Stimulated activated CD4-positive, alpha-beta T cell treated with anti-CD3 and anti-CD28 coated beads, Interleukin-1b, Interleukin-23, amount 100 ng/mL, for 4 hours (primary cell): ENCODE measurements around the gene COL6A2.

Source experiments
- DNase-seq, 2 donors: peaks; one replicate each; pipeline ENCODE4 v3.0.0-alpha.2; 2020; ENCODE audit warnings: low read depth in 2 of 2

Gene COL6A2

DNA sequence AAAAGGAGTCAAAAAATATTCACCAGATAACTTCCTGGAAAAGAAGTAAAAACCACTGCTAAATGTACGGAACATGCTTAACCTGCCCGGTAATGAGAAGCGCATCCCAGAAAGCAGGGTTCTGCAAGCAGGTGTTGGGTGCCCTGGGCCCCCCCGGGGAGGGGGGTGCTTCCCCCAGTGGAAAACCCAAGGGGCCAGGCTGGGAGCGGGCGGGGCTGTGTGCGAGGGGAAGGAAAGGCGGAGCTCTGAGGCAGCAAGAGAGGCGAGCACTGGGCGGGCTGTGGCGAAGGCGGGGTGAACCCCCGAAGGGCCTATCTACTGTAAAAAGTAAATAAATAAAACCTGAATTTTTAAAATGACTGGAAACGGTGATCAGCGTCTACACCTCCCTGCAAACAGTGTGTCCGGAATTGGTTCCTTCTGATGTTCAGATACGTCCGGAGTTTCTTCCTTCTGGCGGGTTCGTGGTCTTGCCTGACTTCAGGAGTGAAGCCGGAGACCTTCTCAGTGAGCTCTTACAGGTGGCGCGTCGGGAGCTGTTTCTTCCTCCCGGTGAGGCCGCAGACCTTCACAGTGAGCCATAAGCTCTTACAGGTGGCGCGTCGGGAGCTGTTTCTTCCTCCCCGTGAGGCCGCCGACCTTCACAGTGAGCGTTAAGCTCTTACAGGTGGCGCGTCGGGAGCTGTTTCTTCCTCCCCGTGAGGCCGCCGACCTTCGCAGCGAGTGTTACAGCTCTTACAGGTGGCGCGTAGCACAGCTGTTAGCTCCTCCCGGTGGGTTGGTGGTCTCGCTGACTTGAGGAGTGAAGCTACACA lies 44.1 kb downstream of the COL6A2 start:
- no peak for DNase-seq

- DNase-seq, result no peak
Measured at GRCh38 chr21:46142582-46143473, 44.9 kb downstream of the COL6A2 start.

DNA sequence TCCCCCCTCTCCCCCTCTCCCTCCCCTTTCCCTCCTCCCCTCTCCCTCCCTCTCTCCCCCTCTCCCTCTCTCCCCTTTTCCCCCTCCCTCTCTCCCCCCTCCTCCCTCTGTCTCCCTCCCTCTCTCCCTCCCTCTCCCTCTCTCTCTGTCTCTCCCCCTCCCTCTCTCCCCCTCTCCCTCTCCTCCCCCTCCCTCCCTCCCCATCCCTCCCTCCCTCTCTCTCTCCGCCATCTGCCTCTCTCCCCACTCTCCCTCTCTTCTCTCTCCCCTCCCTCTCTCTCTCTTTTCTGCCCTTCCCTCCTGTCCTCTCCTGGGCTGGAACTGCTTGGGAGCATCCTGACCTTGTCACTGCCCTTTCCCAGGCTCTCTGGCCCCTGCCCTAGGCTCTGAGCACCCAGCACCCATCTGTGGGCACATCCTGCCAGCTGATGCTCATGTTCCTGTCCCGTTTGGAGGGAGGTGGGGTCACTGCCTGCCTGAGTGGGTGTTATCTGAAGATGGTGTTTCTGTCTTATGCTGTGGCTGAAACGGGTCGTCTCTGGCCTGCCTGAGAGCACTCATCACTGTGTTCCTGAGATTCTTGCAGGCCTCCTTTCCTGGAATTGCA lies 46.7 kb downstream of the COL6A2 start:
- no peak for DNase-seq

GRCh38 chr21:46145159-46145839 lies 47.4 kb downstream of the COL6A2 start:
- DNase-seq, result no peak

DNA sequence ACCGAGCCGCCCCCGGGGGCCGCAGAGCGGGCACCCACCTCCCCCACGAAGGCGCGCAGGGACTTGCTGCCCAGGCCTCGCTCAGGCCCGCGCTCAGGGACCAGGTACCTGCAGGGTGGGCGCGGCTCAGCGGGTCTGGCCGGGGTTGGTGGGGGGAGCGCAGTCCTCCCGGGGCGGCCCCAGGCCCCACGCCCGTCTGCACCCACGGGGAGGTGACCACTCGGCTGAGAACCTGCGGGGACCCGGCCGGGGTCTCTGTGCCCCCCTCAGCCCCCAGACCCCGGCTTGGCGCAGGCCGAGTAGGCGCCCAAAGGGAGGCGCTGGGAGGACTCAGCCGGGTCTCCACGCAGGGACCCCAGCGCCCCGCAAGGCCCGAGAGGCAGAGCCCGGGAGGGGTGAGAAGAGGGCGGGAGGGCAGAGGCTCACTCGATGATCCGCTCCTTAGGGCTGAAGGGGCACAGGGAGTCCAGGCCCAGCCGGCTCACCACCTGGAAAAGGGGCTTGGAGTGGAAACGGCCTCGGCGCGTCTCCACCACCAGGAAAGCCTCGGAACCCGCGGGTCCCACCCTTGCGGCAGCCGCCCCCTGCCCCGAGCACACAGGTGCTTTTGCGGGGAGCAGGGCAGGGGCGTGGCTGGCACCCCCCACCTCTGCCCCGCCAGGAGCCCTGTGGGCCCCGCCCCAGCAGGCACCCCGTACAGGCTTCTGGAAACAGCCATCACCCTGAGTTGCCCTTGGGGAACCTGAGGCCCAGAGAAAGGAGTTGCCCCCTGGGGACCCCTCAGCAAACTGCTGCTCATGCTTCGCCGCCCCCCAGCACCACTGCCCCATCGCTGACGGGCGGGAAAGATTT lies 48.2 kb downstream of the COL6A2 start:
- DNase-seq, result no peak

DNA sequence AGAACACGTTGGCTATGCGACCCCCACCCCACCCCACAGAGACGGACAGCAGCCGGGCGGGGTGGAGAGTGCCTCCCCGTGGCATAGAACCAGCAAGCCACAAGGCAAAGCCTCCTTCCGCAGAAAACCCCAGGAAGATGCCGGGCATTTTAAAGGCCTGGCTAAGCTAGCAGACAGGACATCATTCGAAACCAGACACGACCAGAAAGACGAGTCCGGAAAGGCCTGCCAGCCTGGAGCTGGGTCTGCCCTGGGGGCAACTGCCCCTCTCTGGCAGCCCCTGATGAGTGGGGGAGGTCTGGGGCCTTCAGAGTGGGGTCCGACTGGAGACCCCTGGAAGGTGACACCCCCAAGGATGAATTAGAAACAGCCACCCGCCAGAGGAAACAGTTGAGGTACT lies 48.9 kb downstream of the COL6A2 start:
- no peak for DNase-seq

GRCh38 chr21:46147429-46147828 lies 49.5 kb downstream of the COL6A2 start:
- DNase-seq, result peak; percentile 12 to 37

GRCh38 chr21:46148106-46148505 lies 50.2 kb downstream of the COL6A2 start:
- no peak for DNase-seq

DNA sequence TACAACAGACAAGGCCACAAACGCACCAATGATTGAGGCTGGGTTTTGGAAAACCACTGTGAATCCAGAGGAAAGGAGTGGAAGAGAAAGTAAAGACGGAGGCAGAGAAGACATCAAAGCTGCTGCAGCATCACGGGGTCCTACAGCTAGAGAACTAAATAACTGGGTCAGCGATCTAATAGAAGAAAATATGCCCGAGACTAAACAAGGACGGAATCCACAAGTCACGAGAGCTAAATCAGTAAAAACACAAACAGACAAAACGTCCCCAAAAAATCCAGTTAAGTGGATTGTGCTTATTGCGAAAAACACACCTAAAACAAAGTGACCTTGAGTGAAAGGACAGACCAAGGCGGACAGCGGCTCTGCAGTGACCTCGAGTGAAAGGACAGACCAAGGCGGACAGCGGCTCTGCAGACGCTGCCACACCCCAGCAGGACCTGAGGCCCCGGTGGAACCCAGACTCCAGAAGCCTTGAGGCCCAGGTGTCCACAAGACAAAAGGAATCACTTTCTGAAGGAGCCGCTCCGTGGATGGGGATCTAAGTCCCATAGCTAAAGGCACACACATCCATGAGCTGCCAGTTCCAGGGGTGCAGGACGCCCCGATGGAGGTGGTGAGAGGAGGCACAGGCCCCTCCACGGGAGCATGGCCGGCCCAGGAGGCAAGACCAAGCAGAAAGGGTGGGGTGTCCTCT lies 51.4 kb downstream of the COL6A2 start:
- no peak for DNase-seq

DNA sequence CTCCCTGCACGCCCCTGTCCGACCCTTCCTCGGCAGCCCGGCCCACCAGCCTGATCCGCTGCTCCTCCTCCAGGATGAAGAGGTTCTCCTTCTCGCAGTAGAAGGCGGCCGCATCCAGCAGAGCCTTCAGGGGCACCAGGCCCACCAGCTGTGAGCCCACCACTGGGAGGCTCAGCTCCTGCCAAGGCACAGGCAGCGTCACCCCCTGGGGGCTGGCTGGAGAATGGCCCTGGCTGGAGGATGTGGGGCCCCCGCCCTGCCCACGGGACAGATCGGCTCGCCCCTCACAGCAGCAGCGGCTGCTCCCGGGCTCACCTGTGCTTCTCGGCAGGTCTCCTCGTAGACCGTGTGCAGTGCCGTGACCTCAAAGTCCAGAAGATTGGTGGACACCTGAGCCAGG lies 52.2 kb downstream of the COL6A2 start:
- no peak for DNase-seq

DNA sequence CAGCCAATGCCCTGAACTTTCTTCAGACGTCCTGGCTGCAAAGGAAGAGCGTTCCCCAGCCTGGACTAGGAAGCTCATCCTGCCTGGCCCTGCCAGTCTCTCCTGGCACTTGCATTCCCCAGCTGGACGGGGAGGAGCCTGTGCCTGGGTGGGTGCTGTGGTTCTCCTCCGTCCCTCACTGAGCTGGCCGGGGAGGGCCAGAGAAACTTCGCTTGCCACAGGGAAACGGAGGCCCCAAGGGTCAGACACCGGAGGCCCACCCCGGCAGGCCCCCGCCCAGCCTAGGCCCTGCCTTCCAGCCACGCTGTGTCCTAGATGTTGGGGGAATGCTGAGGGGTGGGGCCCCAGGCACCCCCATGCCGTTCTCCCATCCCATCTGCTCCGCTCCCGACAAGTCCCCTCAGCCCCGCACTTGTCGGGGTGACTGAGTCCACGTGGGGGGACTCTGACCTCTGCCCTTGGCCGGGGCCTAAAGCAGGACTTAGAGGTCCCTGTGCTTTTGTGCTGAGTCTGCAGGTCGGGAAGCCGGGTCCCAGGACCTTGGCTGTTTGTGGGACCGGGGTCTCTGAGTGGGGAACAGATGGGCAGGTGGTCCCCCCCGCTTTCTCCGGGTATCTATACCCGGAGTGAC lies 52.7 kb downstream of the COL6A2 start:
- no peak for DNase-seq

- no peak for DNase-seq
Measured at GRCh38 chr21:46151261-46151988, 53.5 kb downstream of the COL6A2 start.

GRCh38 chr21:46151989-46152926 lies 54.3 kb downstream of the COL6A2 start:
- no peak for DNase-seq

- no peak for DNase-seq
Measured at GRCh38 chr21:46152927-46153246, 55.0 kb downstream of the COL6A2 start.

DNA sequence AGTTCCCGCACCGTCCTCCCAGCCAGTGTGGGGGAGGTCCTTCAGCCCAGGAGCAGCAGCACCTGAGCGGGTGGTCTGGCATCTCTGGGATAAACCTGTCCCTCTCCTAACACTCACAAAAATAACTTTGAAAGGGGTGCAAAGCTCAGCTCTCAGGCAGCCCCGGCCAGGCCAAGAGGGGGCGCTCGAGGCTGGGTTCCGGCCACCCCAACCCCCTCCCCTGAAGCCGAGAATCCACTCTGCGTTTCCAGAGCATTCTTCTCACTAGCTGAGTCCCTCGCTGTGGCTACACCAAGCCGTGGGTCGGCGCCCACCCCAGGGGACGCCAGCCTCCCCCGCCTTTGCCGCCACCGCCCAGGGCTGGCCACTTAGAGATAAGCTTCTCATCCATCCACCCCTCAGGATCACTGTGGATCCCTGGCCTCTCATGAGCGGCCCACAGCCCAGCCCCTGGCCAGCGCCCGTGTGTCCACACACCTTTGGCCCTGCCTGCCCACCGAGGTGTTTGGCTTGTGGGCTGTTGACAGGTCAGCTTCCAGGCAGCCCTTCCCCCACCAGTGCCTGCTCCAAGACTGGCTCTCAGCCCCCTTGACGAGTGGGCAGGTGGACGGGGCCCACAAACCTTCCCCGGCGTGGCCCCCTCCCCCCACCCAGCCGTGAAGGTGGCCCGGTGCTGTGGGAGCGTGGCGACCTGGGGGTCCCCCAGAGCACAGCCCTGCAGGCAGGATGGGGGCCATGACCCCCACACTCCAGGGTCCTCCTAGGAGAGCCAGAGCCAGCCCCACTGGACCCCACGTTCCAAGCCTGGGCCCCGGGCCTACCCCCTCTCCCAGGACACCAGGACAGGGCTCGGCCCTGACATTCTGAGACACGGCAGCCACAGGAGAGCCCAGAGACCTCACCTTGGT lies 55.6 kb downstream of the COL6A2 start:
- DNase-seq, result peak in 1 of 2 donors; percentile 50

DNA sequence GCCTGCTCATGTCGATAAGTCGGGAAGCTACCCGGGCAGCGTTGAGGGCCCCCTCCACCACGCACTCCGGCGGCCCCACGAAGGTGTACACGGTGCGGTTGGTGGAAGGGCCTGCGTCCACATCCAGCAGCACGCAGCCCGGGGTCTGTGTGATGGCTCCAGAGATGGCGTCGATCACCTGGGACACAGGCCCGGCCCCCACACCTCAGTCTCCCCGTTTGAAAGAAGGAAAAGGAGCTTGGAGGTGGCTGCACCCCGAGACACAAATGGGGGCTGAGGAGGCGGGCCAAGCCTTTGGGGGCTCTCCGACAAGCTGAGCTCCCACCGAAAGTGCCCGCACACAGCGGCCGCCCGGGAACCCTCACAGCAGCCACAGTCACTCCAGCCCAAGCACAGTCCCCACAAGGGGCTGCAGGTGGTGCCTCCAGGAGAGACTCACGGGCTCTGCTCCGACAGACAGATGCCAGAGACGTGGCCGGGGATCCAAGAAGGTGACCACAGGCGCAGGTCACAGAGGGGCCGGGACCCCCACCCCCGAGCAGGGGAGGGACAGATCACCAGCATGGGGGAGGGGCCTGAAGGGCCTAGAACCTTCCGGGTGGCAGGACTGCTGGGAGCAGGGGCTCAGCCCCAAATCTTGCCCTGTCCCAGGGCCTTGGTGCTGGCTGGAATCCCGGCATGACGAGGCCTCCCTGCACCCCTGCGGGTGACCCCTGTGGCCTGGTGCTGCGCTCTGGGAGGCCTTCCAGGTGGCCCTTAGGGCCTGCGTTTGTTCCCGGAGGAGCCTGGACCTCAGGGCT lies 56.4 kb downstream of the COL6A2 start:
- no peak for DNase-seq
